GM12892 (cell line): ENCODE results near the gene POU2F1.

Experiments
- POLR2A ChIP-seq: IDR thresholded peaks from 2 replicates; pipeline ENCODE4 v1.6.1; 2011; ENCODE audit warnings: low read depth, low read length, control low read depth
- POLR2AphosphoS5 ChIP-seq: IDR thresholded peaks from 2 replicates; pipeline ENCODE4 v1.6.1; 2011; ENCODE audit warnings: low read depth, low read length, control low read depth
- TAF1 ChIP-seq: IDR thresholded peaks from 2 replicates; pipeline ENCODE4 v1.6.1; 2011; ENCODE audit warnings: low read depth, mild to moderate bottlenecking, control low read depth, low read length, borderline replicate concordance

DNA sequence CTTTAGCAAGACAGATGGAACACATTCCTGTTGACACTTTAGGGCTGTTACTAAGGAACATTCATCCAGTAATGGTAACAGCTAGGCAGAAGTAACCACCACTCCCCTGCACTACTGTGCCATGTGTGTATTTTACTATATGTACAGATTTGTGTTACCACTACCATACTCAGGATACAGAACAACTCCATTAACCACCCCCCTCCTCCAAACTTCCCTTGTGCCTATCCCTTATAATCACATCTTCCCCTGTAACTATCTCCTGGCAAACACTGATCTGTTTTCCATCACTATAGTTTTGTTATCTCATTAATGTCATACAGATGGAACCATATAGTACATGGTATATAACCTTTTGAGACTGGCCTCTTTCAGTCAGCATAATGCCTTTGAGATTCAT, 3.9 kb upstream of the POU2F1 start:
- TF ChIP-seq POLR2A (no peak), POLR2AphosphoS5 (no peak), TAF1 (no peak)
